Measurements from ENCODE around the gene MRAS. TPM values are rescaled to one million over a fixed set of nuclear protein-coding genes. Genes with fewer than 3 reads are reported as not detected.

MRAS gene
- total RNA-seq (under 1 TPM in 1 of 2 experiments, not detected in 1; 0.13 TPM), polyA plus RNA-seq (not detected), total RNA-seq (0 to 0.21 (median 0.12) reads per million in 6 experiments)

DNA sequence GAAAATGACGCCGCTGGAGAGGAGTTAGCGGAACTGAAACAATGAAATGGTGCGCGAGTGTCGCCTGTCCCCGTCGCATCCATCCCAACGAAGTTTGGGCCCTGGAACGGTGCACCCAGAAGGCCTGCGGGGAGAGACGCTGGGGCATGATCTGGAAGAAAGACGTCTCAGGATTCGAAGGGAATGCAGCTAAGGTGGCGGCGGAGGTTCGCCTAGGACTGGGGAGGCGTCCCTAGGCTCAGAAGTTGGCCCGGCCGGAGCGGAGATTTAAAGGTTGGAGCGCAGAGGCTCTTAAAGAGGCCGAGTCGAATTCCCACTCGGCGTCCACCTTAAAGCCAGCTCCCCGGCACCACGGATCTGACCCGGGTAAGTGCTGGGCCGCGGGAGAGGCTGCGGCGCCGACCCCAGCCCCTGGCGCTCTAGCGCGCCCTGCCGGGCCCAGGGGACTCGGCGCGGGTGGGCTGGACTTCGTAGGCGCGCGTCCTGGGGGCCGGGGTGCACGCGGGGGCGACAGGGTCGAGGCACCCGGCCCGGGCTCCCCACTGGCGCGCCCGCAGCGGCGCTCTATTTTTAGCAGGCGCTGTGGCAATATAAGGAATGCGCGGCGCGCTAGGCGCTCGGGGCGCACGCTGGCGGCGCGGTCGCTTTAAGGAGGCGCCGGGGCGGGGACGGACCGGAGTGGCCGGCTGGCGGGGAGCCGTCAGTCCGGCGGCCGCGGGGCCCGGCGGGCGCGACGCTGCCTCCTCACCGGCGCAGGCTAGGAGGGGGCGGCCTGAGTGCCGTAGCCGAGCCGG, at the start of gene MRAS:
MRAS (plus strand) TSS at position 620 of the 794 bp plus-strand sequence. CDS start 24,305 bp downstream, outside the sequence.
- Mint-ChIP-seq H3K4me3 (peak within 1 kb of the TSS; percentile 85 to 97 (median 95)), H3K9me3 (peaks cover 0 to 1% (median 0%) of the 10 kb centered on the region in 9 donors), H3K36me3 (peaks cover 0 to 4% (median 0%) of the 10 kb centered on the region in 3 donors), H3K27ac (peak within 1 kb of the TSS in 5 of 10 donors; percentile 24 to 83 (median 63)), H3K27me3 (peaks cover 20 to 47% (median 32%) of the 10 kb centered on the region in 5 donors), H3K4me1 (peaks cover 4 to 13% (median 8%) of the 10 kb centered on the region in 4 donors)
- ATAC-seq (peak; percentile 71 to 90), DNase-seq (peak in 5 of 10 donors; percentile 1 to 33 (median 28))
- POLR2A ChIA-PET, result no interaction called here

GRCh38 chr3:138300647-138301046, 47.7 kb upstream of the MRAS start:
- H3K27me3 Mint-ChIP-seq, result no peaks in the 10 kb centered on the region
- no peaks in the 10 kb centered on the region for H3K9me3 Mint-ChIP-seq
- no peak for ATAC-seq
- no peak overlapping the region for H3K4me3 Mint-ChIP-seq
- H3K4me1 Mint-ChIP-seq, result peaks cover 0 to 4% (median 1%) of the 10 kb centered on the region in 4 donors
- peaks cover 0 to 27% (median 4%) of the 10 kb centered on the region in 3 donors for H3K36me3 Mint-ChIP-seq
- no peak for DNase-seq
- H3K27ac Mint-ChIP-seq, result peak overlapping the region in 1 of 10 donors; percentile 38
- POLR2A ChIA-PET, result no interaction called here

GRCh38 chr3:138303474-138303873, 44.9 kb upstream of the MRAS start:
- DNase-seq (no peak), ATAC-seq (no peak)
- Mint-ChIP-seq H3K27ac (no peak overlapping the region), H3K9me3 (peaks cover 0 to 16% (median 11%) of the 10 kb centered on the region in 9 donors), H3K4me1 (peaks cover 0 to 7% (median 1%) of the 10 kb centered on the region in 4 donors), H3K36me3 (peaks cover 9 to 13% (median 11%) of the 10 kb centered on the region in 3 donors), H3K4me3 (no peak overlapping the region), H3K27me3 (peaks cover 0 to 4% (median 0%) of the 10 kb centered on the region in 5 donors)
- POLR2A ChIA-PET, result no interaction called here

DNA sequence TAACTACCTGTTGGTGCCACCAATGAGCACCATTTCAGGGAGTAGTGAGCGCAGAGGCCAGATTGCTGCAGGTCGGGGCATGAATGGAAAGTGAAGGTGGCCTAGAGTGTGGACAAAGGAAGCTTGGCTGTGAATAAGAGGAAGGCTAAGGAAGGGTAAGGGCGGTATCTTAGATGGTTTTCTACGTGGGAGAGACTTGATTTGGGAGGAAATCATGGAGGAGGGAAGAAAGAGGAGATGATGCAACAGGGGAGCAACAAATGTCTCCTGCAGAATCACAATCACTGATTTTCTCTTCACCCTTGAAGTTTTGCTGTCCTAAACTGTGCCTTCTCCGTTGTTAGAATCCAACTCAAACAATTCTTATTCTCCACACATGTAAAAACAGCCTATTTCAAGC, 40.5 kb upstream of the MRAS start:
- no peak overlapping the region for H3K4me3 Mint-ChIP-seq
- POLR2A ChIA-PET, result no interaction called here
- peaks cover 7 to 30% (median 25%) of the 10 kb centered on the region in 3 donors for H3K36me3 Mint-ChIP-seq
- peaks cover 0 to 3% (median 0%) of the 10 kb centered on the region in 4 donors for H3K4me1 Mint-ChIP-seq
- peaks cover 8 to 52% (median 34%) of the 10 kb centered on the region in 9 donors for H3K9me3 Mint-ChIP-seq
- peak overlapping the region in 1 of 10 donors; percentile 21 for H3K27ac Mint-ChIP-seq
- ATAC-seq (no peak), DNase-seq (no peak)
- H3K27me3 Mint-ChIP-seq, result peaks cover 0 to 21% (median 1%) of the 10 kb centered on the region in 5 donors

GRCh38 chr3:138308783-138309182, 39.6 kb upstream of the MRAS start:
- H3K27me3 Mint-ChIP-seq, result peaks cover 0 to 21% (median 1%) of the 10 kb centered on the region in 5 donors
- POLR2A ChIA-PET, result interaction anchor here (0.6 kb wide), 2 partner anchors 52 to 84 kb away, joined by 4 to 6 read pairs; no protein-coding TSS in a partner anchor
- DNase-seq (no peak), ATAC-seq (no peak)
- peaks cover 7 to 30% (median 25%) of the 10 kb centered on the region in 3 donors for H3K36me3 Mint-ChIP-seq
- H3K9me3 Mint-ChIP-seq, result peaks cover 8 to 52% (median 34%) of the 10 kb centered on the region in 9 donors
- peaks cover 0 to 3% (median 0%) of the 10 kb centered on the region in 4 donors for H3K4me1 Mint-ChIP-seq
- no peak overlapping the region for H3K4me3 Mint-ChIP-seq
- H3K27ac Mint-ChIP-seq, result no peak overlapping the region

GRCh38 chr3:138310494-138310893, 37.9 kb upstream of the MRAS start:
- H3K9me3 Mint-ChIP-seq, result peaks cover 8 to 52% (median 34%) of the 10 kb centered on the region in 9 donors
- POLR2A ChIA-PET, result no interaction called here
- ATAC-seq, result no peak
- no peak for DNase-seq
- peaks cover 0 to 3% (median 0%) of the 10 kb centered on the region in 4 donors for H3K4me1 Mint-ChIP-seq
- no peak overlapping the region for H3K27ac Mint-ChIP-seq
- peaks cover 7 to 30% (median 25%) of the 10 kb centered on the region in 3 donors for H3K36me3 Mint-ChIP-seq
- H3K4me3 Mint-ChIP-seq, result no peak overlapping the region
- peaks cover 0 to 21% (median 1%) of the 10 kb centered on the region in 5 donors for H3K27me3 Mint-ChIP-seq

DNA sequence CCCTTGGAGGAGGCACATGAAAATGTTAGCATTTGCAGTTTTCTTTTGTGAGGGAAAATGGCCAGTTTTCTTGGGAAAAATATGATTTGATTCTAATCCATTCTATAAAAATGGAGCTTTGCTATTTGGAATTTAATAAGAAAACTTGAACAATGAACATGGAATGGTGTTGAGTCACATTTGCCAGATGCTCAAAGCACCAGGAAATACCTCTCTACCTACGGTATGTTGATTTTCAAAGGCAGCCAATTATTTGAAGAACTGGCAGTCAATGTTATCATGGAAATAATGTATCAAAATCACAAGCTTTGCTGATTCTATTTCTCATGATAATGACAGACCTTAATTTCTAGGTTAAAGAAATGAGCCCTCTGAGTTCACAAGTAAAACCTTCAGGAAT, 33.6 kb upstream of the MRAS start:
- POLR2A ChIA-PET, result no interaction called here
- Mint-ChIP-seq H3K27ac (no peak overlapping the region), H3K4me1 (no peaks in the 10 kb centered on the region), H3K27me3 (peaks cover 0 to 17% (median 1%) of the 10 kb centered on the region in 5 donors), H3K9me3 (peaks cover 7 to 32% (median 22%) of the 10 kb centered on the region in 9 donors), H3K36me3 (peaks cover 4 to 17% (median 16%) of the 10 kb centered on the region in 3 donors), H3K4me3 (no peak overlapping the region)
- no peak for ATAC-seq
- DNase-seq, result no peak

GRCh38 chr3:138317687-138318086, 30.7 kb upstream of the MRAS start:
- no peak for DNase-seq
- H3K4me1 Mint-ChIP-seq, result peaks cover 4 to 24% (median 13%) of the 10 kb centered on the region in 4 donors
- H3K27ac Mint-ChIP-seq, result no peak overlapping the region
- H3K36me3 Mint-ChIP-seq, result no peaks in the 10 kb centered on the region
- no peak for ATAC-seq
- POLR2A ChIA-PET, result no interaction called here
- H3K9me3 Mint-ChIP-seq, result peaks cover 0 to 3% (median 0%) of the 10 kb centered on the region in 9 donors
- H3K27me3 Mint-ChIP-seq, result peaks cover 0 to 1% (median 0%) of the 10 kb centered on the region in 5 donors
- H3K4me3 Mint-ChIP-seq, result no peak overlapping the region

GRCh38 chr3:138323971-138324370, 24.4 kb upstream of the MRAS start:
- H3K4me1 Mint-ChIP-seq, result peaks cover 14 to 41% (median 34%) of the 10 kb centered on the region in 4 donors
- peaks cover 0 to 3% (median 0%) of the 10 kb centered on the region in 5 donors for H3K27me3 Mint-ChIP-seq
- ATAC-seq (no peak), DNase-seq (no peak)
- H3K36me3 Mint-ChIP-seq, result no peaks in the 10 kb centered on the region
- peak overlapping the region in 1 of 10 donors; percentile 9 for H3K27ac Mint-ChIP-seq
- POLR2A ChIA-PET, result no interaction called here
- no peaks in the 10 kb centered on the region for H3K9me3 Mint-ChIP-seq
- no peak overlapping the region for H3K4me3 Mint-ChIP-seq

GRCh38 chr3:138325990-138326389, 22.4 kb upstream of the MRAS start:
- H3K4me1 Mint-ChIP-seq, result peaks cover 16 to 46% (median 43%) of the 10 kb centered on the region in 4 donors
- POLR2A ChIA-PET, result no interaction called here
- DNase-seq, result no peak
- H3K9me3 Mint-ChIP-seq, result no peaks in the 10 kb centered on the region
- H3K36me3 Mint-ChIP-seq, result no peaks in the 10 kb centered on the region
- no peak overlapping the region for H3K27ac Mint-ChIP-seq
- no peak for ATAC-seq
- no peak overlapping the region for H3K4me3 Mint-ChIP-seq
- peaks cover 0 to 3% (median 0%) of the 10 kb centered on the region in 5 donors for H3K27me3 Mint-ChIP-seq

- Mint-ChIP-seq H3K9me3 (no peaks in the 10 kb centered on the region), H3K4me1 (peaks cover 16 to 40% (median 38%) of the 10 kb centered on the region in 4 donors), H3K36me3 (no peaks in the 10 kb centered on the region), H3K27me3 (peaks cover 0 to 3% (median 0%) of the 10 kb centered on the region in 5 donors), H3K27ac (no peak overlapping the region), H3K4me3 (peak overlapping the region in 1 of 10 donors; percentile 20)
- ATAC-seq (no peak), DNase-seq (no peak)
- POLR2A ChIA-PET, result no interaction called here
These were observed 21.3 kb upstream of the MRAS start for GRCh38 chr3:138326866-138327595.

DNA sequence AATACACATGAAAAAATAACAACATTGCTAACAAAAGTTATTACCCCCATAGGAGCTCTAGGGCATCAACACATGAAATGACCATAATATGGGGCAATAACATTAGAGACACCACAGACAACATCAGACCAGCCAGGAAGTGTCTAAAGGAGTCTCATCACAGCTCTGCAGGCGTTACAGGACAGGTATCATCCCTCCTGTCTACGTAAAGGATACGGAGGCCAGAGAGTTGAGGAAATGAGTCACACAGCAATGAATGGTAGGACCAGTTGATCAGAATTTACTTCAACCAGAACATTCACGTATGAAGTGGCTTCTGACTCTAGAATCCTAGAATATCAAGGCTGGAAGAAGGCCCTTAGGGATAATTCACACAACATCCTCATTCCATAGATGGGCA, 20.5 kb upstream of the MRAS start:
- ATAC-seq (no peak), DNase-seq (no peak)
- H3K36me3 Mint-ChIP-seq, result no peaks in the 10 kb centered on the region
- peak overlapping the region in 2 of 10 donors; percentile 47 to 48 for H3K27ac Mint-ChIP-seq
- H3K27me3 Mint-ChIP-seq, result peaks cover 0 to 3% (median 0%) of the 10 kb centered on the region in 5 donors
- H3K9me3 Mint-ChIP-seq, result no peaks in the 10 kb centered on the region
- POLR2A ChIA-PET, result no interaction called here
- peak overlapping the region in 2 of 10 donors; percentile 14 to 19 for H3K4me3 Mint-ChIP-seq
- H3K4me1 Mint-ChIP-seq, result peaks cover 17 to 35% (median 32%) of the 10 kb centered on the region in 4 donors
